Testis (tissue), 2 donors: ENCODE measurements around the gene KIF17.

ENCODE experiments used
- CTCF ChIP-seq, 3 experiments: fragments of 450-650 bp in 2 of 3; fragments of 200-600 bp in 1 of 3; sonication (generic) in 1 of 3; IDR thresholded peaks; one replicate each; pipeline ENCODE4 v1.5.1; 2016 to 2019; ENCODE audit warnings: antibody characterized with exemption in 3 of 3, mild to moderate bottlenecking in 2 of 3, moderate library complexity in 1 of 3
- POLR2A ChIP-seq: fragments of 450-650 bp; IDR thresholded peaks from one replicate; pipeline ENCODE4 v1.6.1; 2017; ENCODE audit warnings: antibody characterized with exemption, mild to moderate bottlenecking, moderate library complexity

GRCh38 chr1:20700636-20701215 is 17.1 kb downstream of the KIF17 start:
- TF ChIP-seq CTCF (IDR thresholded peaks at IDR 0.05) (no peak), POLR2A (no peak)
